HepG2 (cell line): ENCODE results near the gene CES3.

Experiments
- CTCF ChIP-seq: sonication (generic); formaldehyde crosslinking; IDR thresholded peaks from 2 replicates; pipeline ENCODE4 v1.5.0; 2020; ENCODE audit warnings: mild to moderate bottlenecking, missing genetic modification reagents, moderate library complexity
- USF2 ChIP-seq, 2 experiments: sonication (generic) in 1 of 2; formaldehyde crosslinking in 1 of 2; IDR thresholded peaks; 2 replicates each; pipeline versions ENCODE4 v1.5.1 to v1.6.1; 2011 to 2020; ENCODE audit warnings: borderline replicate concordance in 1 of 2, low read depth in 1 of 2, low read length in 1 of 2, mild to moderate bottlenecking in 1 of 2, missing genetic modification reagents in 1 of 2, moderate library complexity in 1 of 2

GRCh38 chr16:66977341-66978113 is 16.5 kb downstream of the CES3 start:
- TF ChIP-seq USF2 (IDR thresholded peaks at IDR 0.05; ENCODE audit: low read depth, low read length) (no peak), USF2 (CRISPR knock-in tag; IDR thresholded peaks at IDR 0.05; ENCODE audit: borderline replicate concordance) (peak; percentile 46; the same call in 1 of the 2 replicates), CTCF (CRISPR knock-in tag) (peak; percentile 100)
